Activated CD4-positive, alpha-beta T cell treated with anti-CD3 and anti-CD28 coated beads, Interleukin-2, amount 10 ng/mL, durations not matched to agents 24 days and 14 days (primary cell): ENCODE results near the gene KCTD12. TPM values are rescaled to one million over a fixed set of nuclear protein-coding genes. Genes with fewer than 3 reads are reported as not detected.

Experiments
- DNase-seq: peaks from one replicate; pipeline ENCODE4 v3.0.0; 2022
- H3K27ac Mint-ChIP-seq: one replicate; pipeline ENCODE4 v1.8.0; 2022; ENCODE audit warnings: mild to moderate bottlenecking, mixed read lengths
- H3K27me3 Mint-ChIP-seq: one replicate; pipeline ENCODE4 v1.8.0; 2022; ENCODE audit warnings: mixed read lengths
- H3K36me3 Mint-ChIP-seq: one replicate; pipeline ENCODE4 v1.8.0; 2022; ENCODE audit warnings: low read depth, mild to moderate bottlenecking, mixed read lengths
- H3K4me1 Mint-ChIP-seq: one replicate; pipeline ENCODE4 v1.8.0; 2021; ENCODE audit warnings: mixed read lengths
- H3K4me3 Mint-ChIP-seq: one replicate; pipeline ENCODE4 v1.8.0; 2022; ENCODE audit warnings: mild to moderate bottlenecking, moderate library complexity, mixed read lengths
- H3K9me3 Mint-ChIP-seq: one replicate; pipeline ENCODE4 v1.8.0; 2021; ENCODE audit warnings: mixed read lengths
- intact Hi-C: fragments of 100-400 bp; cut with micrococcal nuclease; formaldehyde crosslinking; loops from one replicate; pipeline ENCODE4 v1.15.1; 2023
- total RNA-seq: library from RNA; stranded (reverse); gene quantifications from 2 replicates; pipeline ENCODE4 v1.2.3, GENCODE V29; 2022

The KCTD12 gene
- total RNA-seq, 1 donor from 2014 or later = 11.8 TPM

DNA sequence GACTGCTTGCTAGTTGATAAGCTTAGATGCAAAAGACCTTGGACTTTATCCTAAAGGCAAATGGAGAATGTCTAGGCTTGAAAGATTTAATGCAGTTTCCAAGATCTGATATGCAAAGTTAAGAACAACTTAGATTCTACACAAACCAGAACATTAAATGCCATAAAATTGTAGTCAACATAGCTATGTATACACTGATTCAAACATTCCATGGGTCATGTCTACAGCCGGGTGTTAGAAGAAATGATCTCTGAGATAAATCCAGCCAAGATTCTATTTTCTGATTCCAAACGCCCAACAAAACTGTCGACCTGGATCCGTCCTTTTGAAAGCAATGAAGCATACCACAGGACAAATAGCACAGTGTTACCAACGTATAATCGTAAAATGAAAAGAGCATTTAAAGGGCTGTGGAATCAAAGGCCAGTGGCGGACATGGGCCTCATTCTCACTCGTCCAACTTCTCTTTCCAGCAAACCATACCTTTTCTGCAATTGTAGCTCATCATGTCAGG, 52.7 kb downstream of the KCTD12 start:
- intact Hi-C loops = no loop called here

GRCh38 chr13:76832258-76832988, 53.8 kb downstream of the KCTD12 start:
- DNase-seq = no peak

More for the DNA sequence above, 52.7 kb downstream of the KCTD12 start:
- Mint-ChIP-seq H3K9me3 (no peaks in the 10 kb centered on the region), H3K36me3 (no peaks in the 10 kb centered on the region), H3K27me3 (peaks cover 4% of the 10 kb centered on the region), H3K4me1 (peaks cover 1% of the 10 kb centered on the region), H3K4me3 (no peak overlapping the region), H3K27ac (no peak overlapping the region)
- DNase-seq = no peak

DNA sequence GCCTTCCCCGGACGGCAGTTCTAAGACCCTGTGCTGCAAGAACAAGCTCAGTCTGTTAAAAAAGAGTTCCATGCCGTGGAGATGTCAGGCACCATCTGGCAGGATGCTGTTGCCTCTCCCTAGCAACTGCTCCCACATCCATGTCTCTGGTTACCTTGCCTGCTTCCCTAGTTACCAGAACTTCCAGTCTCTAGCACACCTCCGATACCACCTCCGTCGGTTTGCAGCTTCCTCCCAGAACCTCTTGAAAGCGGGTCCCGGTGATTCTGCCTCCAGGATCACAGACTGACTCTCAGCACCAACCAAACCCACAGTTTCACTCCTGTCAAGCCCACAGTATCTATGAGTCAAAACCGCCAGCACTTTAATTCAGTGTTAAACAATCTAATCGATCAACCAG, 55.4 kb downstream of the KCTD12 start:
- intact Hi-C loops = no loop called here
- DNase-seq = no peak
- no peaks in the 10 kb centered on the region for H3K36me3 Mint-ChIP-seq
- peaks cover 4% of the 10 kb centered on the region for H3K4me1 Mint-ChIP-seq
- no peak overlapping the region for H3K4me3 Mint-ChIP-seq
- no peaks in the 10 kb centered on the region for H3K9me3 Mint-ChIP-seq
- no peak overlapping the region for H3K27ac Mint-ChIP-seq
- H3K27me3 Mint-ChIP-seq = peaks cover 2% of the 10 kb centered on the region

More at GRCh38 chr13:76832258-76832988, 53.8 kb downstream of the KCTD12 start:
- Mint-ChIP-seq H3K27me3 (peaks cover 4% of the 10 kb centered on the region), H3K36me3 (no peaks in the 10 kb centered on the region), H3K9me3 (no peaks in the 10 kb centered on the region), H3K4me1 (peaks cover 4% of the 10 kb centered on the region), H3K4me3 (no peak overlapping the region), H3K27ac (no peak overlapping the region)
- intact Hi-C loops = no loop called here

Other genes with a start within 250 kb of the KCTD12 start
- not detected in 2 replicates for gene ACOD1, start 62.1 kb upstream of the KCTD12 start, total RNA-seq
- gene CLN5, start 105.7 kb upstream of the KCTD12 start, total RNA-seq = 15.6 and 15.7 TPM in 2 replicates
- 36.0 and 41.6 TPM in 2 replicates for gene FBXL3, start 140.8 kb upstream of the KCTD12 start, total RNA-seq